Stimulated activated naive CD8-positive, alpha-beta T cell treated with anti-CD3 and anti-CD28 coated beads, Interleukin-15, Interleukin-2, amounts not matched to agents 100 ng/mL and 50 ng/mL, for 24 hours (primary cell): ENCODE measurements around the gene RSBN1.
"Not testable (repeated sequence)": the region's sequence is repeated elsewhere in the genome, so short reads cannot be mapped to it uniquely, and the experiment has no call there.

Experiments
- H3K27ac Mint-ChIP-seq: one replicate; pipeline ENCODE4 v1.8.0; 2021; ENCODE audit warnings: mild to moderate bottlenecking, mixed read lengths
- H3K27me3 Mint-ChIP-seq: one replicate; pipeline ENCODE4 v1.8.0; 2021; ENCODE audit warnings: mixed read lengths
- H3K36me3 Mint-ChIP-seq: one replicate; pipeline ENCODE4 v1.8.0; 2021; ENCODE audit warnings: low read depth, mixed read lengths
- H3K4me1 Mint-ChIP-seq: one replicate; pipeline ENCODE4 v1.8.0; 2021; ENCODE audit warnings: low read depth, mixed read lengths
- H3K4me3 Mint-ChIP-seq: one replicate; pipeline ENCODE4 v1.8.0; 2021; ENCODE audit warnings: mild to moderate bottlenecking, mixed read lengths
- H3K9me3 Mint-ChIP-seq: one replicate; pipeline ENCODE4 v1.8.0; 2021; ENCODE audit warnings: mixed read lengths

RSBN1 gene

GRCh38 chr1:113811888-113812660, at the start of gene RSBN1:
Gene RSBN1 (minus strand): TSS chr1:113812476. CDS start chr1:113812412, 64 bp downstream.
- Mint-ChIP-seq H3K4me3 (peak within 1 kb of the TSS; percentile 98), H3K9me3 (no peaks in the 10 kb centered on the region), H3K27me3 (no peaks in the 10 kb centered on the region), H3K27ac (peak within 1 kb of the TSS; percentile 93), H3K4me1 (peaks cover 38% of the 10 kb centered on the region), H3K36me3 (peaks cover 20% of the 10 kb centered on the region)

- H3K9me3 Mint-ChIP-seq, result no peaks in the 10 kb centered on the region
- peak overlapping the region; percentile 13 for H3K27ac Mint-ChIP-seq
- peaks cover 66% of the 10 kb centered on the region for H3K4me1 Mint-ChIP-seq
- H3K36me3 Mint-ChIP-seq, result peaks cover 71% of the 10 kb centered on the region
- H3K4me3 Mint-ChIP-seq, result no peak overlapping the region
- no peaks in the 10 kb centered on the region for H3K27me3 Mint-ChIP-seq
Observed at GRCh38 chr1:113861641-113862040, 49.4 kb upstream of the RSBN1 start.

GRCh38 chr1:113860891-113861290, 48.6 kb upstream of the RSBN1 start:
- Mint-ChIP-seq H3K27me3 (no peaks in the 10 kb centered on the region), H3K4me3 (no peak overlapping the region), H3K36me3 (peaks cover 74% of the 10 kb centered on the region), H3K27ac (peak overlapping the region; percentile 0), H3K9me3 (no peaks in the 10 kb centered on the region), H3K4me1 (peaks cover 60% of the 10 kb centered on the region)

GRCh38 chr1:113859478-113860175, 47.4 kb upstream of the RSBN1 start:
- H3K4me3 Mint-ChIP-seq, result peak overlapping the region; percentile 42

GRCh38 chr1:113858982-113859381, 46.7 kb upstream of the RSBN1 start:
- peak overlapping the region; percentile 24 for H3K4me3 Mint-ChIP-seq

More at GRCh38 chr1:113859478-113860175, 47.4 kb upstream of the RSBN1 start:
- Mint-ChIP-seq H3K9me3 (no peaks in the 10 kb centered on the region), H3K4me1 (peaks cover 51% of the 10 kb centered on the region), H3K36me3 (peaks cover 71% of the 10 kb centered on the region), H3K27ac (peak overlapping the region; percentile 64), H3K27me3 (no peaks in the 10 kb centered on the region)

GRCh38 chr1:113858418-113858817, 46.1 kb upstream of the RSBN1 start:
- no peaks in the 10 kb centered on the region for H3K9me3 Mint-ChIP-seq
- H3K36me3 Mint-ChIP-seq, result peaks cover 69% of the 10 kb centered on the region
- no peak overlapping the region for H3K27ac Mint-ChIP-seq
- peaks cover 56% of the 10 kb centered on the region for H3K4me1 Mint-ChIP-seq
- H3K27me3 Mint-ChIP-seq, result no peaks in the 10 kb centered on the region
- no peak overlapping the region for H3K4me3 Mint-ChIP-seq

More at GRCh38 chr1:113858982-113859381, 46.7 kb upstream of the RSBN1 start:
- H3K36me3 Mint-ChIP-seq, result peaks cover 73% of the 10 kb centered on the region
- peaks cover 57% of the 10 kb centered on the region for H3K4me1 Mint-ChIP-seq
- H3K27me3 Mint-ChIP-seq, result no peaks in the 10 kb centered on the region
- H3K27ac Mint-ChIP-seq, result no peak overlapping the region
- no peaks in the 10 kb centered on the region for H3K9me3 Mint-ChIP-seq

GRCh38 chr1:113857776-113858175, 45.5 kb upstream of the RSBN1 start:
- H3K4me3 Mint-ChIP-seq, result no peak overlapping the region
- no peaks in the 10 kb centered on the region for H3K9me3 Mint-ChIP-seq
- H3K27ac Mint-ChIP-seq, result no peak overlapping the region
- peaks cover 52% of the 10 kb centered on the region for H3K4me1 Mint-ChIP-seq
- peaks cover 64% of the 10 kb centered on the region for H3K36me3 Mint-ChIP-seq
- no peaks in the 10 kb centered on the region for H3K27me3 Mint-ChIP-seq

GRCh38 chr1:113856401-113856790, 44.1 kb upstream of the RSBN1 start:
- Mint-ChIP-seq H3K27me3 (no peaks in the 10 kb centered on the region), H3K4me1 (peaks cover 49% of the 10 kb centered on the region), H3K4me3 (no peak overlapping the region), H3K27ac (no peak overlapping the region), H3K36me3 (peaks cover 68% of the 10 kb centered on the region), H3K9me3 (no peaks in the 10 kb centered on the region)

GRCh38 chr1:113855630-113856400, 43.5 kb upstream of the RSBN1 start:
- Mint-ChIP-seq H3K27me3 (no peaks in the 10 kb centered on the region), H3K27ac (no peak overlapping the region), H3K4me1 (peaks cover 50% of the 10 kb centered on the region), H3K36me3 (peaks cover 69% of the 10 kb centered on the region), H3K9me3 (no peaks in the 10 kb centered on the region), H3K4me3 (no peak overlapping the region)

GRCh38 chr1:113854234-113854633, 42.0 kb upstream of the RSBN1 start:
- H3K4me3 Mint-ChIP-seq, result no peak overlapping the region
- peaks cover 44% of the 10 kb centered on the region for H3K4me1 Mint-ChIP-seq
- peaks cover 75% of the 10 kb centered on the region for H3K36me3 Mint-ChIP-seq
- no peaks in the 10 kb centered on the region for H3K9me3 Mint-ChIP-seq
- H3K27ac Mint-ChIP-seq, result peak overlapping the region; percentile 9
- no peaks in the 10 kb centered on the region for H3K27me3 Mint-ChIP-seq

GRCh38 chr1:113852694-113853093, 40.4 kb upstream of the RSBN1 start:
- H3K27ac Mint-ChIP-seq, H3K4me3 Mint-ChIP-seq, H3K9me3 Mint-ChIP-seq, H3K27me3 Mint-ChIP-seq: not testable (repeated sequence)
- Mint-ChIP-seq H3K36me3 (peaks cover 76% of the 10 kb centered on the region), H3K4me1 (peaks cover 36% of the 10 kb centered on the region)

GRCh38 chr1:113850127-113850796, 38.0 kb upstream of the RSBN1 start:
- peaks cover 34% of the 10 kb centered on the region for H3K4me1 Mint-ChIP-seq
- H3K4me3 Mint-ChIP-seq, result no peak overlapping the region

GRCh38 chr1:113849072-113849471, 36.8 kb upstream of the RSBN1 start:
- Mint-ChIP-seq H3K4me1 (peaks cover 25% of the 10 kb centered on the region), H3K4me3 (no peak overlapping the region), H3K9me3 (no peaks in the 10 kb centered on the region), H3K27ac (no peak overlapping the region), H3K27me3 (no peaks in the 10 kb centered on the region), H3K36me3 (peaks cover 72% of the 10 kb centered on the region)

More at GRCh38 chr1:113850127-113850796, 38.0 kb upstream of the RSBN1 start:
- peak overlapping the region; percentile 76 for H3K27ac Mint-ChIP-seq
- H3K9me3 Mint-ChIP-seq, result no peaks in the 10 kb centered on the region
- H3K27me3 Mint-ChIP-seq, result no peaks in the 10 kb centered on the region
- H3K36me3 Mint-ChIP-seq, result peaks cover 76% of the 10 kb centered on the region

GRCh38 chr1:113846391-113847035, 34.2 kb upstream of the RSBN1 start:
- Mint-ChIP-seq H3K4me3 (no peak overlapping the region), H3K36me3 (peaks cover 73% of the 10 kb centered on the region), H3K27me3 (no peaks in the 10 kb centered on the region), H3K9me3 (no peaks in the 10 kb centered on the region), H3K27ac (no peak overlapping the region), H3K4me1 (peaks cover 17% of the 10 kb centered on the region)
